Measurements from ENCODE around the gene TSPAN9. TPM values are rescaled to one million over a fixed set of nuclear protein-coding genes. Genes with fewer than 3 reads are reported as not detected.

The TSPAN9 gene
- polyA plus RNA-seq, 1 donor (not counting 4 experiments of a cell fraction or from before 2014, with no cell fraction given) = 27.5 TPM

GRCh38 chr12:3119192-3119755, 42.1 kb downstream of the TSPAN9 start:
- DNase-seq (ENCODE audit: low read depth, low spot score) (no peak), FAIRE-seq (peak; percentile 59)
- Histone ChIP-seq H3K79me2 (ENCODE audit: control insufficient read depth, insufficient read depth, low read length) (peaks cover 3% of the 10 kb centered on the region), H3K4me3 (ENCODE audit: control insufficient read depth in 2 of 3, extremely low read depth in 1 of 3, insufficient read depth in 2 of 3, low read depth in 1 of 3, low read length in 3 of 3) (peak overlapping the region in 2 of 3 experiments; percentile 24 to 30), H3K27ac (ENCODE audit: control insufficient read depth, insufficient read depth, low read length) (peak overlapping the region; percentile 71), H3K4me2 (ENCODE audit: control insufficient read depth, extremely low read depth, insufficient read depth, low read depth, low read length) (peak overlapping the region; percentile 80), H3K4me1 (ENCODE audit: control insufficient read depth, extremely low read depth, insufficient read depth, low read length) (peaks cover 65% of the 10 kb centered on the region), H2AFZ (ENCODE audit: control insufficient read depth, low read length) (peak overlapping the region; percentile 23), H3K9me1 (ENCODE audit: control insufficient read depth, extremely low read depth, insufficient read depth, low read length) (no peaks in the 10 kb centered on the region), H3K36me3 (ENCODE audit: control insufficient read depth in 2 of 2, extremely low read depth in 1 of 2, insufficient read depth in 2 of 2, low read length in 2 of 2) (no peaks in the 10 kb centered on the region), H3K9ac (ENCODE audit: control insufficient read depth, extremely low read depth, insufficient read depth, low read length) (peak overlapping the region; percentile 64), H4K20me1 (ENCODE audit: control insufficient read depth, extremely low read depth, insufficient read depth, low read length) (no peaks in the 10 kb centered on the region), H3K9me3 (ENCODE audit: control insufficient read depth, low read depth, low read length) (no peaks in the 10 kb centered on the region), H3K27me3 (ENCODE audit: control insufficient read depth, extremely low read depth, insufficient read depth, low read length) (no peaks in the 10 kb centered on the region)
- dilution Hi-C loops (cut with MboI; ENCODE audit: extremely low pct_ligation_motif_present, low sequenced_read_pairs) = no loop called here
- TF ChIP-seq CTCF (optimal IDR thresholded peaks at IDR 0.05 in 1 of 3, IDR thresholded peaks at IDR 0.05 in 1 of 3, conservative IDR thresholded peaks at IDR 0.05 in 1 of 3; ENCODE audit: extremely low read depth in 1 of 3, insufficient read depth in 2 of 3, low read length in 3 of 3) = no peak
- no peak for TF ChIP-seq EZH2 (IDR thresholded peaks at IDR 0.05; ENCODE audit: low read length)

DNA sequence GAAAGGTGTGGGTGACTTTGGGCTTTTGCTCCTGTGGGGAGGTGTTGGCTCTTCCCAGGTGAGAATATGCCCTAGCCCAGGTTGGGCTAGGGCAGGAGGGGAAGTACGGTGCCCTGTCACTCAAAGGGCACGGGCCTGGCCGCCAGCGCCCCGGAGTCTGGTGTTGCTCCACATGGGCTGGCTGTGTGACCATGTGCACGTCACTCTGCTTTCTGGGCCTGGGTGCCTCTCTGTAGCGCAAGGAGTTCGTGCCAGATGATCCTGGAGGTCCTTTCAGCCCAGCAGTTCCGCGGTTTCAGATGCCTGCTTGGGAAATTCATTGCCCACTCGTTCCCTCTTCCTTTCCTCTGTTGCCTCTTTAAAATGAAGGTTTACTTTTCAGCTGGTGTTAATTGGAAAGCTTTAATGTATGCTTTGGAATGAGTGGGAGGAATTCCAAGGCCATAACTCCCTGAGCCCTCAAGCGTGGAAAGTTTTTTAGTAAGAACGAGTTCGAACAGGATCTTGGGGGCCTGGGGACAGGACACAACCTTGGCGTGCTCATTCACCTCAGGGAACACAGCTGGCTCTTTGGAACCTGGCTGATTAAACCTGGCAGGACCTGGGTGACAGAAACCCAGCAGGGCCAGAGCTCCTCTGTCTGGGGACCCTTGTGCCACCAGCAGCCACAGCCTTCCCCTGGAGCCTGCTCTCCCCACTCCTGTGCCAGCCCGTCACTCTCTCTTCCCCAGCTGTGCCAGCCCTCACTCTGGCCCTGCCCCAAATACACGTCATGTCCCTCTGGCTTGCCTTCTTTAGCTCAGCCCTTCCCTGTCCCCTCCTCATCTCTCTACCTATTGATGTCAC, 42.8 kb downstream of the TSPAN9 start:
- FAIRE-seq (peak; percentile 69), DNase-seq (ENCODE audit: low read depth, low spot score) (no peak)
- peak overlapping the region; percentile 55 for H2AFZ ChIP-seq (ENCODE audit: control insufficient read depth, low read length)
- H3K9me3 ChIP-seq (ENCODE audit: control insufficient read depth, low read depth, low read length) = no peaks in the 10 kb centered on the region
- H3K9me1 ChIP-seq (ENCODE audit: control insufficient read depth, extremely low read depth, insufficient read depth, low read length) = no peaks in the 10 kb centered on the region
- H3K4me3 ChIP-seq (ENCODE audit: control insufficient read depth in 2 of 3, extremely low read depth in 1 of 3, insufficient read depth in 2 of 3, low read depth in 1 of 3, low read length in 3 of 3) = peak overlapping the region in 2 of 3 experiments; percentile 24 to 30
- dilution Hi-C loops (cut with MboI; ENCODE audit: extremely low pct_ligation_motif_present, low sequenced_read_pairs) = no loop called here
- no peaks in the 10 kb centered on the region for H3K27me3 ChIP-seq (ENCODE audit: control insufficient read depth, extremely low read depth, insufficient read depth, low read length)
- no peak for TF ChIP-seq CTCF (optimal IDR thresholded peaks at IDR 0.05 in 1 of 3, IDR thresholded peaks at IDR 0.05 in 1 of 3, conservative IDR thresholded peaks at IDR 0.05 in 1 of 3; ENCODE audit: extremely low read depth in 1 of 3, insufficient read depth in 2 of 3, low read length in 3 of 3)
- TF ChIP-seq EZH2 (IDR thresholded peaks at IDR 0.05; ENCODE audit: low read length) = no peak
- H3K4me2 ChIP-seq (ENCODE audit: control insufficient read depth, extremely low read depth, insufficient read depth, low read depth, low read length) = peak overlapping the region; percentile 80
- peak overlapping the region; percentile 71 for H3K27ac ChIP-seq (ENCODE audit: control insufficient read depth, insufficient read depth, low read length)
- no peaks in the 10 kb centered on the region for H3K36me3 ChIP-seq (ENCODE audit: control insufficient read depth in 2 of 2, extremely low read depth in 1 of 2, insufficient read depth in 2 of 2, low read length in 2 of 2)
- no peaks in the 10 kb centered on the region for H4K20me1 ChIP-seq (ENCODE audit: control insufficient read depth, extremely low read depth, insufficient read depth, low read length)
- H3K9ac ChIP-seq (ENCODE audit: control insufficient read depth, extremely low read depth, insufficient read depth, low read length) = peak overlapping the region; percentile 64
- H3K79me2 ChIP-seq (ENCODE audit: control insufficient read depth, insufficient read depth, low read length) = peaks cover 3% of the 10 kb centered on the region
- H3K4me1 ChIP-seq (ENCODE audit: control insufficient read depth, extremely low read depth, insufficient read depth, low read length) = peaks cover 62% of the 10 kb centered on the region
